ENCODE results near the gene GPR146. TPM values are rescaled to one million over a fixed set of nuclear protein-coding genes. Genes with fewer than 3 reads are reported as not detected.

The GPR146 gene
- total RNA-seq, 1 experiment from 2014 or later = 0.92 TPM

GRCh38 chr7:1049801-1050200, 5.5 kb downstream of the GPR146 start:
- no peaks in the 10 kb centered on the region for H3K36me3 Mint-ChIP-seq
- ATAC-seq (no peak), DNase-seq (ENCODE audit: low spot score) (no peak)
- H3K4me3 Mint-ChIP-seq = no peak overlapping the region
- no peaks in the 10 kb centered on the region for H3K27me3 Mint-ChIP-seq (ENCODE audit: low read depth)
- H3K27ac Mint-ChIP-seq = no peak overlapping the region
- no peaks in the 10 kb centered on the region for H3K9me3 Mint-ChIP-seq
- TF ChIP-seq PRDM15 (CRISPR knock-in tag; IDR thresholded peaks at IDR 0.05) (no peak), ETV6 (CRISPR knock-in tag; IDR thresholded peaks at IDR 0.05) (no peak), OVOL2 (CRISPR knock-in tag; IDR thresholded peaks at IDR 0.05; ENCODE audit: borderline replicate concordance) (no peak), ATF1 (CRISPR knock-in tag; IDR thresholded peaks at IDR 0.05) (no peak), FOXP4 (CRISPR knock-in tag; IDR thresholded peaks at IDR 0.05) (no peak), CREB1 (CRISPR knock-in tag; IDR thresholded peaks at IDR 0.05) (no peak), IRF2 (CRISPR knock-in tag; IDR thresholded peaks at IDR 0.05; ENCODE audit: borderline replicate concordance, low read depth) (no peak), ZNF232 (CRISPR knock-in tag; IDR thresholded peaks at IDR 0.05) (no peak), PREB (CRISPR knock-in tag; IDR thresholded peaks at IDR 0.05; ENCODE audit: borderline replicate concordance) (no peak), TCF7 (CRISPR knock-in tag; IDR thresholded peaks at IDR 0.05; ENCODE audit: low read depth) (no peak), PRRX2 (CRISPR knock-in tag; IDR thresholded peaks at IDR 0.05) (no peak), AFF4 (CRISPR knock-in tag; IDR thresholded peaks at IDR 0.05; ENCODE audit: borderline replicate concordance) (no peak), NR3C1 (CRISPR knock-in tag; conservative IDR thresholded peaks at IDR 0.05; ENCODE audit: low read depth) (no peak), STAT6 (CRISPR knock-in tag; conservative IDR thresholded peaks at IDR 0.05; ENCODE audit: low read depth) (no peak), FOXK1 (CRISPR knock-in tag; IDR thresholded peaks at IDR 0.05) (no peak)
- peaks cover 30% of the 10 kb centered on the region for H3K4me1 Mint-ChIP-seq
- ChIA-PET POLR2A (no interaction called here), CTCF (interaction anchor here (3.8 to 5.9 kb wide), 2 partner anchors 16 to 56 kb away, joined by 26 to 27 read pairs; no protein-coding TSS in a partner anchor)
